PFSK-1 (cell line): Measurements from ENCODE around the gene MAEA.

Source experiments
- POLR2AphosphoS5 ChIP-seq: IDR thresholded peaks from 2 replicates; pipeline ENCODE4 v1.6.1; 2012; ENCODE audit warnings: low read depth, mild to moderate bottlenecking, control low read depth, low read length, moderate library complexity
- REST ChIP-seq, 2 experiments: IDR thresholded peaks; 2 replicates each; pipeline versions ENCODE4 v1.6.1 to v1.8.0; 2011 to 2012; ENCODE audit warnings: low read depth in 2 of 2, low read length in 2 of 2, control low read depth in 1 of 2, inconsistent platforms in 1 of 2, mild to moderate bottlenecking in 1 of 2, moderate library complexity in 1 of 2; ENCODE audit not compliant: insufficient read depth in 1 of 2
- SIN3A ChIP-seq: IDR thresholded peaks from 2 replicates; pipeline ENCODE4 v1.6.1; 2012; ENCODE audit warnings: mild to moderate bottlenecking, low read length, moderate library complexity, borderline replicate concordance; ENCODE audit not compliant: insufficient read depth
- TAF1 ChIP-seq: IDR thresholded peaks from 2 replicates; pipeline ENCODE4 v1.6.1; 2012; ENCODE audit warnings: low read length, control low read depth, borderline replicate concordance; ENCODE audit not compliant: insufficient read depth

- TF ChIP-seq REST (IDR thresholded peaks at IDR 0.05; ENCODE audit: insufficient read depth in 1 of 2, low read depth in 2 of 2, low read length in 2 of 2) (no peak), TAF1 (no peak), POLR2AphosphoS5 (no peak), SIN3A (no peak)
Observed at GRCh38 chr4:1367936-1368289, 78.2 kb downstream of the MAEA start.
